ENCODE data around the gene NRIP1.

NRIP1 gene

GRCh38 chr21:15096146-15096545 is 31.3 kb upstream of the NRIP1 start:
- TF ChIP-seq CTCF (IDR thresholded peaks at IDR 0.05; ENCODE audit: borderline replicate concordance, insufficient read depth, low read depth, low read length) = no peak
- H3K4me3 ChIP-seq (ENCODE audit: low read depth, low read length) = no peak overlapping the region

- H3K4me3 ChIP-seq (ENCODE audit: low read depth, low read length) = no peak overlapping the region
- TF ChIP-seq CTCF (IDR thresholded peaks at IDR 0.05; ENCODE audit: borderline replicate concordance, insufficient read depth, low read depth, low read length) = no peak
Measured at GRCh38 chr21:15095326-15095725, 30.5 kb upstream of the NRIP1 start.

GRCh38 chr21:15094706-15095105 is 29.9 kb upstream of the NRIP1 start:
- TF ChIP-seq CTCF (IDR thresholded peaks at IDR 0.05; ENCODE audit: borderline replicate concordance, insufficient read depth, low read depth, low read length) = no peak
- H3K4me3 ChIP-seq (ENCODE audit: low read depth, low read length) = no peak overlapping the region

- TF ChIP-seq CTCF (IDR thresholded peaks at IDR 0.05; ENCODE audit: borderline replicate concordance, insufficient read depth, low read depth, low read length) = no peak
- no peak overlapping the region for H3K4me3 ChIP-seq (ENCODE audit: low read depth, low read length)
Measured at GRCh38 chr21:15093216-15093615, 28.4 kb upstream of the NRIP1 start.

- no peak for TF ChIP-seq CTCF (IDR thresholded peaks at IDR 0.05; ENCODE audit: borderline replicate concordance, insufficient read depth, low read depth, low read length)
- H3K4me3 ChIP-seq (ENCODE audit: low read depth, low read length) = no peak overlapping the region
Measured at GRCh38 chr21:15092745-15093144, 27.9 kb upstream of the NRIP1 start.

GRCh38 chr21:15090390-15090789 is 25.6 kb upstream of the NRIP1 start:
- H3K4me3 ChIP-seq (ENCODE audit: low read depth, low read length) = no peak overlapping the region
- TF ChIP-seq CTCF (IDR thresholded peaks at IDR 0.05; ENCODE audit: borderline replicate concordance, insufficient read depth, low read depth, low read length) = no peak

DNA sequence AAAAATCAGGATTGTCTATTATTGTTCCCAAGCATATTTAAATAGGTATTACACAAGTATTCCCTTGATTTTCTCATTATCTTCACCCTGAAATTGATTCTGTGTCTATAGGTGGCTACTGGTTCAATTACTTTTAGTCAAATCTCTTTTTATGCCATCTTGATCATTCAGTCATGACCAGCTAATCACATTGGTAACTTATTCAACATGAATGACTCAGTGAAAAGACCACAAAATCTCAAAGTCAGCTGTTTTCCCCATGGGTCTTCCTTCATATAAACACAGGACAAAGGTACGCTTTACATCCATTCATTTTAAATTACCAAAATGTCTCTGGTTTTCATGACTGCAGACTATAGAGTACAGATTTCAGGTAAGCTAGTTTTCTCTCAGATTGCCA is 23.7 kb upstream of the NRIP1 start:
- TF ChIP-seq CTCF (IDR thresholded peaks at IDR 0.05; ENCODE audit: borderline replicate concordance, insufficient read depth, low read depth, low read length) = no peak

More for the DNA sequence above, 23.7 kb upstream of the NRIP1 start:
- no peak overlapping the region for H3K4me3 ChIP-seq (ENCODE audit: low read depth, low read length)
